Activated naive CD8-positive, alpha-beta T cell treated with anti-CD3 and anti-CD28 coated beads, Interleukin-2, amount 10 ng/mL, durations not matched to agents 7 days and 5 days (primary cell): ENCODE measurements around the gene ABL1. TPM values are rescaled to one million over a fixed set of nuclear protein-coding genes. Genes with fewer than 3 reads are reported as not detected.

ENCODE experiments used
- ATAC-seq: fragments of 150-1000 bp; cut with Tn5 transposase; one replicate; pipeline ENCODE4 v1.10.0; 2021; ENCODE audit warnings: low read depth, moderate library complexity
- POLR2A ChIA-PET: fragments of 350-600 bp; sonication (Branson Sonifier 250); formaldehyde crosslinking; loops from one replicate; lab custom pipeline; 2021; ENCODE audit warnings: antibody characterized with exemption; lab: Charles Lee
- DNase-seq: peaks from one replicate; pipeline ENCODE4 v3.0.0; 2021
- H3K27ac Mint-ChIP-seq: one replicate; pipeline ENCODE4 v1.8.0; 2022; ENCODE audit warnings: mild to moderate bottlenecking, mixed read lengths
- H3K27me3 Mint-ChIP-seq: one replicate; pipeline ENCODE4 v1.8.0; 2022; ENCODE audit warnings: mild to moderate bottlenecking, moderate library complexity, mixed read lengths
- H3K36me3 Mint-ChIP-seq: one replicate; pipeline ENCODE4 v1.8.0; 2021; ENCODE audit warnings: mild to moderate bottlenecking, mixed read lengths
- H3K4me1 Mint-ChIP-seq: one replicate; pipeline ENCODE4 v1.8.0; 2021; ENCODE audit warnings: mixed read lengths
- H3K4me3 Mint-ChIP-seq: one replicate; pipeline ENCODE4 v1.8.0; 2022; ENCODE audit warnings: mild to moderate bottlenecking, moderate library complexity, mixed read lengths
- H3K9me3 Mint-ChIP-seq: one replicate; pipeline ENCODE4 v1.8.0; 2021; ENCODE audit warnings: mixed read lengths
- total RNA-seq, 2 experiments: library from RNA; stranded (reverse); gene quantifications; one replicate each; pipeline ENCODE4 v1.2.3, GENCODE V29; 2021

Gene ABL1
- total RNA-seq, 2 experiments from 2014 or later, result 32.9 to 36.2 TPM

GRCh38 chr9:130918101-130918825 lies 83.2 kb downstream of the ABL1 start:
- Mint-ChIP-seq H3K27me3 (no peaks in the 10 kb centered on the region), H3K9me3 (no peaks in the 10 kb centered on the region), H3K27ac (no peak overlapping the region), H3K4me1 (no peaks in the 10 kb centered on the region), H3K4me3 (no peak overlapping the region), H3K36me3 (no peaks in the 10 kb centered on the region)
- DNase-seq, result no peak
- POLR2A ChIA-PET, result no interaction called here
- ATAC-seq, result no peak

- Mint-ChIP-seq H3K27ac (no peak overlapping the region), H3K4me3 (no peak overlapping the region), H3K4me1 (no peaks in the 10 kb centered on the region), H3K36me3 (no peaks in the 10 kb centered on the region), H3K9me3 (no peaks in the 10 kb centered on the region), H3K27me3 (no peaks in the 10 kb centered on the region)
- ATAC-seq, result no peak
- DNase-seq, result no peak
- POLR2A ChIA-PET, result no interaction called here
Observed at GRCh38 chr9:130918826-130919558, 83.9 kb downstream of the ABL1 start.

GRCh38 chr9:130919559-130920145 lies 84.6 kb downstream of the ABL1 start:
- Mint-ChIP-seq H3K27me3 (no peaks in the 10 kb centered on the region), H3K4me1 (no peaks in the 10 kb centered on the region), H3K4me3 (no peak overlapping the region), H3K9me3 (no peaks in the 10 kb centered on the region), H3K27ac (no peak overlapping the region), H3K36me3 (no peaks in the 10 kb centered on the region)
- POLR2A ChIA-PET, result no interaction called here
- ATAC-seq (no peak), DNase-seq (no peak)

- H3K4me3 Mint-ChIP-seq, result no peak overlapping the region
- H3K36me3 Mint-ChIP-seq, result no peaks in the 10 kb centered on the region
- ATAC-seq (no peak), DNase-seq (no peak)
- POLR2A ChIA-PET, result no interaction called here
- H3K9me3 Mint-ChIP-seq, result no peaks in the 10 kb centered on the region
- H3K27me3 Mint-ChIP-seq, result no peaks in the 10 kb centered on the region
- H3K27ac Mint-ChIP-seq, result no peak overlapping the region
- no peaks in the 10 kb centered on the region for H3K4me1 Mint-ChIP-seq
Observed at GRCh38 chr9:130920233-130920632, 85.2 kb downstream of the ABL1 start.

- POLR2A ChIA-PET, result no interaction called here
- no peak overlapping the region for H3K4me3 Mint-ChIP-seq
- H3K36me3 Mint-ChIP-seq, result no peaks in the 10 kb centered on the region
- no peak overlapping the region for H3K27ac Mint-ChIP-seq
- H3K27me3 Mint-ChIP-seq, result no peaks in the 10 kb centered on the region
- no peak for DNase-seq
- no peaks in the 10 kb centered on the region for H3K9me3 Mint-ChIP-seq
- ATAC-seq, result no peak
- no peaks in the 10 kb centered on the region for H3K4me1 Mint-ChIP-seq
Observed at GRCh38 chr9:130920762-130921299, 85.8 kb downstream of the ABL1 start.

- DNase-seq (no peak), ATAC-seq (no peak)
- no peak overlapping the region for H3K4me3 Mint-ChIP-seq
- H3K27me3 Mint-ChIP-seq, result no peaks in the 10 kb centered on the region
- H3K27ac Mint-ChIP-seq, result no peak overlapping the region
- H3K9me3 Mint-ChIP-seq, result no peaks in the 10 kb centered on the region
- no peaks in the 10 kb centered on the region for H3K36me3 Mint-ChIP-seq
- POLR2A ChIA-PET, result interaction anchor here (0.6 kb wide), 1 partner anchor 464 kb away, joined by 3 read pairs; no protein-coding TSS in a partner anchor
- H3K4me1 Mint-ChIP-seq, result no peaks in the 10 kb centered on the region
Observed at GRCh38 chr9:130921300-130921988, 86.4 kb downstream of the ABL1 start.

GRCh38 chr9:130921989-130922892 lies 87.2 kb downstream of the ABL1 start:
- DNase-seq (no peak), ATAC-seq (no peak)
- no peaks in the 10 kb centered on the region for H3K27me3 Mint-ChIP-seq
- no peak overlapping the region for H3K27ac Mint-ChIP-seq
- H3K4me1 Mint-ChIP-seq, result no peaks in the 10 kb centered on the region
- POLR2A ChIA-PET, result interaction anchor here (0.6 kb wide), 1 partner anchor 465 kb away, joined by 3 read pairs; no protein-coding TSS in a partner anchor
- H3K4me3 Mint-ChIP-seq, result no peak overlapping the region
- H3K9me3 Mint-ChIP-seq, result no peaks in the 10 kb centered on the region
- no peaks in the 10 kb centered on the region for H3K36me3 Mint-ChIP-seq

- DNase-seq, result no peak
- ATAC-seq, result no peak
- Mint-ChIP-seq H3K27ac (no peak overlapping the region), H3K4me3 (no peak overlapping the region), H3K9me3 (no peaks in the 10 kb centered on the region), H3K36me3 (no peaks in the 10 kb centered on the region), H3K27me3 (no peaks in the 10 kb centered on the region), H3K4me1 (no peaks in the 10 kb centered on the region)
- POLR2A ChIA-PET, result no interaction called here
Observed at GRCh38 chr9:130922893-130923610, 88.0 kb downstream of the ABL1 start.

GRCh38 chr9:130923611-130924447 lies 88.8 kb downstream of the ABL1 start:
- Mint-ChIP-seq H3K36me3 (no peaks in the 10 kb centered on the region), H3K27me3 (no peaks in the 10 kb centered on the region), H3K4me1 (no peaks in the 10 kb centered on the region), H3K4me3 (no peak overlapping the region), H3K9me3 (no peaks in the 10 kb centered on the region), H3K27ac (no peak overlapping the region)
- POLR2A ChIA-PET, result no interaction called here
- ATAC-seq (no peak), DNase-seq (no peak)

GRCh38 chr9:130924448-130924788 lies 89.4 kb downstream of the ABL1 start:
- DNase-seq (no peak), ATAC-seq (no peak)
- Mint-ChIP-seq H3K4me3 (no peak overlapping the region), H3K27me3 (no peaks in the 10 kb centered on the region), H3K4me1 (no peaks in the 10 kb centered on the region), H3K36me3 (no peaks in the 10 kb centered on the region), H3K9me3 (no peaks in the 10 kb centered on the region), H3K27ac (no peak overlapping the region)
- POLR2A ChIA-PET, result no interaction called here

GRCh38 chr9:130925050-130925678 lies 90.1 kb downstream of the ABL1 start:
- no peak for DNase-seq
- Mint-ChIP-seq H3K27me3 (no peaks in the 10 kb centered on the region), H3K9me3 (no peaks in the 10 kb centered on the region), H3K27ac (no peak overlapping the region), H3K36me3 (no peaks in the 10 kb centered on the region), H3K4me3 (no peak overlapping the region), H3K4me1 (no peaks in the 10 kb centered on the region)
- POLR2A ChIA-PET, result no interaction called here
- ATAC-seq, result no peak
